ENCODE results near the gene TAF8.
A peak's percentile ranks its signal among the peaks of the same experiment; 100 is the strongest.
"Not testable (repeated sequence)": the region's sequence is repeated elsewhere in the genome, so short reads cannot be mapped to it uniquely, and the experiment has no call there.

The TAF8 gene

GRCh38 chr6:42028234-42029061 is 21.9 kb upstream of the TAF8 start:
- no peak for DNase-seq (ENCODE audit: low read depth in 2 of 2)

DNA sequence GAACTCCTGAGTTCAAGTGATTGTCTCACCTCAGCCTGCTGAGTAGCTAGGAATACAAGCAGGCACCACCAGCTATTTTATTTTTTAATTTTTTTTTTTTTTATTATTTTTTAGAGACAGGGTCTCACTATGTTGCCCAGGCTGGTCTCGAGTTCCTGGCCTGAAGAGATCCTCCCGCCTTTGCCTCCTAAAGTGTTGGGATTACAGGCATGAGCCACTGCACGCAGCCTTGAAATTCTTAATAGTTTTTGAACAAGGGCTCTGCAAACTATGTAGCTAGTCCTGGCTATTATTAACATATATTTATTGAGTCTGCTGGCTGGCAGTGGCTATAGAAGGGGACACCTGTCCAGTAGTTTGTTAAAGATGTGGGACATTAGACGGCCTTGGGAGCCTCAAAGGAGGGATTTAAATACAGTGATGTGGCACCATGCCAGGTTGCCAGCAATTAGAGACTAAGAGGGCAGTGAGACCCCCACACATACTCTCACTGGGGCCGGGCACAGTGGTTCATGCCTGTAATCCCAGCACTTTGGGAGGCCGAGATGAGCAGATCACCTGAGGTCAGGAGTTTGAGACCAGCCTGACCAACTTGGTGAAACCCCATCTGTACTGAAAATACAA is 21.1 kb upstream of the TAF8 start:
- DNase-seq (ENCODE audit: low read depth in 2 of 2) = no peak

DNA sequence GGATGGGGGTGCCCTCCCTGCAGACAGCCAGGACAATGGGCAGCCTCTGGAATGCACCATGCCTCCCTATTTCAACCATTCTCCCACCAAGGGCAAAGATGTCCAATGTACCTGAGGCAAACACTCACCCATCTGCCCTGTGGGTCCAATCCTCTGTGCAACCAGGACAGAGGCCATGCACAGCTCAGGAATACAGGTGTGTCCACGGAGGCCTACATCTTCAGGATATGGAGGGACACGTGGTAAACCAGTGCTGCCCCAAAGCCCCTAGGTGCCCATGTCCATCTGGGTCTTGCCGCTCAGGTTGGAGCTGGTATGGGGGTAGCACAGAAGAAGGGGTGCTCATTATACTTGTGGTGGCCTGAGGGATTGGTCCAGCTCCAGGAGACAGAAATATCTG is 20.4 kb upstream of the TAF8 start:
- no peak for DNase-seq (ENCODE audit: low read depth in 2 of 2)

- peak in 1 of 2 donors; percentile 63 for DNase-seq (ENCODE audit: low read depth in 2 of 2)
Observed at GRCh38 chr6:42030585-42031506, 19.5 kb upstream of the TAF8 start.

GRCh38 chr6:42032366-42032765 is 18.0 kb upstream of the TAF8 start:
- no peak for DNase-seq (ENCODE audit: low read depth in 2 of 2)

DNA sequence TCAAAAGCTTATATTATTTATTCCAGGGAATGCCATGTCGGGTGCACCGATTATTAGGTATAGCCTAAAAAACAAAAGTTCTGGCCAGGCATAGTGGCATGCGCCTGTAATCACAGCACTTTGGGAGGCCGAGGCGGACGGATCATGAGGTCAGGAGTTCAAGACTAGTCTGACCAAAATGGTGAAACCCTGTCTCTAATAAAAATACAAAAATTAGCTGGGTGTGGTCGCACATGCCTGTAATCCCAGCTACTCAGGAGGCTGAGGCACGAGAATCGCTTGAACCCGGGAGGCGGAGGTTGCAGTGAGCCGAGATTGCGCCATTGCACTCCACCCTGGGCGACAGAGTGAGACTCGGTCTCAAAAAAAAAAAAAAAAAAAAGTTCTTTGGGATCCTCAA is 12.7 kb upstream of the TAF8 start:
- DNase-seq (ENCODE audit: low read depth in 2 of 2) = not testable (repeated sequence)

DNA sequence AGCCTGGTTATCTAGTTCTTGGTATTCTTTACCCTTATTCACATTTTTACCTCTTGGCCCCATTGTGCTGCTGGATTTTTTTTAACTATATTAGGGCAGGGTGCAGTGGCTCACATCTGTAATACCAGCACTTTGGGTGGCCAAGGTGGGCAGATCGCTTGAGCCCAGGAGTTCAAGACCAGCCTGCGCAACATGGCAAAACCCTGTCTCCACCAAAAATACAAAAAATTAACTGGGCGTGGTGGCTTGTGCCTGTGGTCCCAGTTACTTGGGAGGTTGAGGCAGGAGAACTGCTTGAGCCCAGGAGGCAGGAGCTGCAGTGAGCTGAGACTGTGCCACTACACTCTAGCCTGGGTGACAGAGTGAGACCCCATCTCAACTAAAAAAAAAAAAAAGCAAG is 12.2 kb upstream of the TAF8 start:
- no peak for DNase-seq (ENCODE audit: low read depth in 2 of 2)

DNA sequence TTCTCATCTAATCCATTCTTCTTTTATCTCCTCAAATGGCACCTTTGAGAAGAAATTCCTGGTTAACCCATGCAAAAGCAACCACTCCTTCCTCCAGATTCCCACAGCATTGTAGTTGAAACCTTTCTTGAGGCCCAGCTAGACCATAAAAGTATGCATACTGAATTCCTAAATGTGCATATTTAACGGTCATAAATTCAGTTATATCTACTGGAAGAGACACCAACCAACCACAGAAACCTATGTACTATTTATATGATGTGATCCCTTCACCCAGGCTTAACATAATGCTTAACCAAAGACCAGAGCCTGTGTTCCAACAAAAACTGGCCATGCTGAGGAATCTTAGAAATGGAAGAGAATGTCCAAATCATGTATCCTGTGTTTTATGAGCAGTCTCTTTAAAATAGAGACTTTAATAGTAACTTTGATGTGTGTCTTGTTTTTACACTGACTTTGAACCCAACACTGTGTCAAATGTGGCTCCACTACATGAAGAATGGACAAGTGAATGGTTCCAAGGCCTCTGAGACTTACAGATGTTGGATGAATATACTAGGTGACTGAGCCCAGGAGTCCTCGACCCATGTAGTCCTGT is 11.4 kb upstream of the TAF8 start:
- DNase-seq (ENCODE audit: low read depth in 2 of 2) = no peak

DNA sequence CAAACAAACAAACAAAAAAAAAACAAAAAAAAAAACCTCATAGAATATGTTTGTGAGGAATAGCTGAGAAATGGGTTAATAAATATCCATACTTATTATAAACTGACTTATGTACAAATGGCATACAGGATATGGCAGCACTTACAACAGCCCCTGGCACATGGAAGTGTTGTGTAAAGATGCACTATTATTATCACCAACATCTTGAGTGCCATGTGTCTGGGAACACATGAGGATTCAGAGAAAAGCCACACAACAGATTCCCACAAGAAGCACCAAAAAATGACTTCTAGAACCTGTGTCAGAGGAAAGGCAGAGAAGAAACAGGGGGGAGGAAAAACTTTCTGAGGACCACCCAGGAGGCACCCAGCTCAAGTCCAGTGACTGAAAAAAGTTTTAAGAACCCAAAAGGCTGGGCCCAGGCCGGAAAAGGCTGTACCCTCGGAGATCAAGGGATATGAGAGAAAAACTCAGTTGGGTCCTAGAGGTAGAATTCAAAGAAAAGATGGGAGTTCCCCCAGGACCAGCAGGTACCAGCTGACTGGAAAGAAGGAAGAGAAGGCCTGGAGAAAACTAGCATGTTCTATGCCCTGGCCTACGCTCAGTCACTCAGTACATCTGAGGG is 9.4 kb upstream of the TAF8 start:
- DNase-seq (ENCODE audit: low read depth in 2 of 2) = no peak

GRCh38 chr6:42041481-42042053 is 8.8 kb upstream of the TAF8 start:
- no peak for DNase-seq (ENCODE audit: low read depth in 2 of 2)

- DNase-seq (ENCODE audit: low read depth in 2 of 2) = no peak
Observed at GRCh38 chr6:42042108-42042507, 8.2 kb upstream of the TAF8 start.

DNA sequence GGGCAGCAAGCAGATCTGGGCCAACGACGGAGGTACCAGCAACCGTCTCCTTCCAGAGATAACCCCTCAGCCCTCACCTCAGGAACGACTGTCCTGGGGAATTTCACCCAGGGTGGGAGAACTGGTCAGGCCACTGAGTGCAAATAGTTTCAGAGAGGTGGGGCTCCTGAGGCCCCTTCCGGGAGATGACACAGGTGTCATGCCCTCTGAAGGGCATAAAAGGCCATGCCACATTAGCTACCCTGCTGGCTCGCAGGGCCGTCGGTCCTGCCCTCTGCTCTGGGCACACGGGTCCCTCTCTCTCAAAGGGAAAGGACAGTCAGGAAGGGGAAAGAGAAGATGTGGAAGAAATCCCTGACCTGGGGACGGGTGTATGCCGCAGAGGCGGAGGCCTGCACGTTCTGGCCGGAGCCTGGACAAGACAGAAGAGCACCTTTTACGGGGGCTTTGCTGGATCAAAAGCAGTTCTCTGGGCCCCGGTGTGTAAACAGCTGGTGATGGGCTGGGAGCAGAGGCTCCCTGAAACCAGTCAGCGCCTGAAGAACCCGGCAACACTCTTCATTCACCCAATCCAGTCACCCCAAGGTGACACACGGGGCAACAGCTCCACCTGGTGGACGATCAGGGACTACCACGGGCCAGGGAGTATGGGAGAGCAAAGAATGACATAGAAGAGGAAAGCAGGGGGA is 6.4 kb upstream of the TAF8 start:
- DNase-seq (ENCODE audit: low read depth in 2 of 2) = peak; percentile 87 to 91

DNA sequence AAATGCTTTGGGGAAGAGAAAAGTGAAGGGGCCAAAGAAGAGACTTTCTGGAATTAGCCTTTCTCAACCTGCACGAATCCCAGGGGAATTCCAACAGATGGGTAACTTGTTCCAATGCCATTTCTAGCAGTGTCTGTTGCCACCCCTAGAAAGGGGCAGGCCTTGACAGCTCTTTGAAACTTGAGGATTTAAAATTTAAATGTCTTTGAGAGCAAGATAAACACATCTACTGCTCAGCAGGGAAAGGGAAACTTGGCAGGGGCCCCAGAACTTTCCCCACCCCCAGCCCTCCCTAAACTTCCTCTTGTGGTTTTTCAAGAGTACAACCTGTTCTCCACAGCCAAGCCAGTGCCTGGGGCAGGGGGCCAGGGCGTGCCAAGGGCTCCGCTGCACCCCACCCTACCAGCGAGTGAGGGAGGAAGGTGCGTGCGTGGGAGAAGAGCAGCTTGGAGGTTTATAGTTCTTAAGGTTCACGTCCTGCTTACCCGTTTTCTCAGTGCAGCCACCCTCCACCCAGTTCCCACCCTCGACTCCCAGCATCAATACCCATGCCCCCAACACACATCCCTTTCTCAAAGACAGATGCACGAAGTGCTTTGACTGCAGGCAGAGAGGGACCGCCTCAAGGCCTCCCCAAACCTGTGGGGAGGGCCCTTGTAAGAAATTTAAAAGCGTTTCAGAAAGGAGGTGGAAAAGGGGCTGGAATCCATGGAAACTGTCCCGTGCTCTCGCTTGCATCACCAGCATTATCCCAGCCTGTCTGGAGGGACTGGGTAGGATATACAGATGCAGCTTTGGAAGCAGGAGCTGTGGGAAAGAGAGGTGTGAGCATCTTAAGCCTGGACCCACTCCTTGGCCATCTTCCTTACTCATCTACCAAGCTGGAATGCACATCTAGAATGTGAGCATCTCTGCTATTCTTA is 4.5 kb upstream of the TAF8 start:
- no peak for DNase-seq (ENCODE audit: low read depth in 2 of 2)

DNA sequence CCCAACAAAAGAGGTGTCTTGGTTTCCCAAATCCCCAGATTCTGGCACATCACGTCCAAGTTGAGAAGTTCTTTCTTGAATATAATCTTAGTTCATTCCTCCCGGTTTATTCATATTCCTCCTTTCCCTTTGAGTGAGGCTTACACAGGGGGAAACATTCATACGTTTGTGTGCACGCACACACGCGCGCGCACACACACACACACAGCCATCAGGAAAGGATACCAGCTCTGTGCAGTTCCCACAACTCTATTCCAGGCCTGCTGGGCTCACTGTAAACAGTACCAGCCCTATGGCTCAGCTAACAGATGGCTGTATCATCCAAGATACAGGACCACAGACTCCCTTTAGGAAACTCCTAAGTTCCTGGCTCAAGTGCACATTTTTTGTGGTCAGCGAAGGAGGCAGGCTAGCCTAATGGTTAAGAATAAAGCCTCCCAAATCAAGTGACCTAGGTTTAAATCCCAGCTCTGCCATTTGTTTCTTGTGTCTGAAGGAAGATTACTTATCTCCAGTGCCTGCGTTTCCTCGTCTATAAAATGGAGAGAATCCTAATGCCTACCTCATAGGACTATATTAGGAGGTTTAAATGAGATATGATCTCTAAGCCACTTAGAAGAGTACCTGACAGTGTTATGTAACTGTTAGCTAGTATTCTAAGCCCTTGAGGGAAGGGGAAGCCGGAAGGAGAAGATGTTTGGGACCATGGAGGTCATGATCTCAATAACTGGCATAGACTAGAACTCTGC is 3.7 kb upstream of the TAF8 start:
- DNase-seq (ENCODE audit: low read depth in 2 of 2) = no peak

- DNase-seq (ENCODE audit: low read depth in 2 of 2) = no peak
Observed at GRCh38 chr6:42047213-42047590, 3.1 kb upstream of the TAF8 start.

- no peak for DNase-seq (ENCODE audit: low read depth in 2 of 2)
Observed at GRCh38 chr6:42047790-42048405, 2.4 kb upstream of the TAF8 start.

- no peak for DNase-seq (ENCODE audit: low read depth in 2 of 2)
Observed at GRCh38 chr6:42049116-42049809, 1.1 kb upstream of the TAF8 start.

GRCh38 chr6:42049948-42050296 is 402 bp upstream of the TAF8 start:
- peak in 1 of 2 donors; percentile 43 for DNase-seq (ENCODE audit: low read depth in 2 of 2)

All from stimulated activated CD4-positive, alpha-beta T cell treated with anti-CD3 and anti-CD28 coated beads, Interleukin-15, amount 100 ng/mL, for 48 hours (primary cell).